Measurements from ENCODE around the gene SWAP70.
"Not testable (repeated sequence)": the region's sequence is repeated elsewhere in the genome, so short reads cannot be mapped to it uniquely, and the experiment has no call there.

Gene SWAP70

GRCh38 chr11:9663699-9664275 lies at the start of gene SWAP70:
SWAP70 (plus strand) TSS chr11:9664077; CDS start chr11:9664180, 103 bp downstream.
- DNase-seq (ENCODE audit: low read depth in 2 of 2) = peak; percentile 58 to 79

DNA sequence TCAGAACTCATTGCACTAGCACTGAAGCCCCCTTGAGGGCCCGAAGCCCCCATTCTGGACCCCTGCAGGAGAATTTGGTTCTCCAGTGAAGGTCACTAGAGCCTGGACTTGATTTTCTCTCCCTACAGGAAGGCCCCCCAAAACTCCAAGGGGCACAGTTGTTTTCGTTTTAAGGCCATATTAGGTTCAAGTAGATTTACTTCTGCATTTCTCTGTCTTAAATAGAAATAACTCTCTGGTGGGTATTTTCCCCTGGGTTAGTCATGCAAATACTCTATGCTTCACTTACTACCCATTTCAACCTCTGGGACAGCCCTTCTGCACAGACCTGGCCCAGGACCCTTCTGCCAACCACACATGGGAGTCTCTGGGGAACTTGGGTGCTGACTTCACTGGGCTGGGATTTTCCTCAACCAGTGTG lies 48.8 kb upstream of the SWAP70 start:
- DNase-seq (ENCODE audit: low read depth in 2 of 2) = no peak

DNA sequence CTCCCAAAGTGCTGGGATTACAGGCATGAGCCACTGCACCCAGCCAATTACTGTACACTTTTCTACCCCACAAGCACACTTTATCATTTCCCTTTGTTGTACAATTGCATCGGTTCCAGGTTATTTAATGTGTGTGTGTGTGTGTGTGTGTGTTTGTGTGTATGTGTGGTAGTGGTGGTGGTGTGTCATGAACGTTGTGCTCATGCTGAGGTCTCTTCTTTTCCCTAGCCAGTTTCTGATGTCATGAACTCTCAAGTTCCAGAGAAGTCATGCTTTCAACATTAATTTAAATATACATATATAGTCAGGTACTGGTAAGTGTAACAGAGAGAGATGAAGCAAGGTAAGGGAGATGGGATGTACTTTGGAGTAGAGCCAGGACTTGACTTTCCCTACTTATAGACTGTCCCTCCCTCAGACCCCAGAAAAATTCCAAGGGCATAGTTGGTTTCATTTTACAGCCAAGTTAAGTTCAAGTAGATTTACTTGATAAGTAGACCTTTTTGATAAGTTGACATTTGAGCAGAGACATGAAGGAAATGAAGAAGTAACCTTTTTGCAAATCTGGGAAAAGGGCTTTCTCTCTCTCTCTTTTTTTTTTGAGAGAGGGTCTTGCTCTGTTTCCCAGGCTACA lies 47.7 kb upstream of the SWAP70 start:
- no peak for DNase-seq (ENCODE audit: low read depth in 2 of 2)

GRCh38 chr11:9616858-9617257 lies 47.0 kb upstream of the SWAP70 start:
- DNase-seq (ENCODE audit: low read depth in 2 of 2) = no peak

GRCh38 chr11:9617940-9618339 lies 45.9 kb upstream of the SWAP70 start:
- DNase-seq (ENCODE audit: low read depth in 2 of 2) = no peak

DNA sequence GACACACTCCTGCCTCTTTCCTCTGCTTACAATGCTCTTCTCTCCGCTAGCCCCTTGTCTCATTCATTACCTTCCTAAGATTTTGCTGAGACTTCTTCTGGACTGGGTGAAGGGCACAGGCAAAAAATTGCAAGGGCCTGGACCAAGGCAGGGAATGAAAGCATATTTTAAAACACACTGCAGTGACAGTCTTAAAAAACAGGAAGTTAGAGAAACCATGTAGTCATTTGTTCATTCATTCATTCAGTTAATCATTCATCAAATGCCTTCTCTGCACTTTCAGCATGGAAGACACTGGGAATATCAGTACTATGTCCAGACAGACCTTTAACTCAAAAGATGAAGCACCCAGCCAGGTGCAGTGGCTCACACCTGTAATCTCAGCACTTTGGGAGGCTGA lies 44.9 kb upstream of the SWAP70 start:
- no peak for DNase-seq (ENCODE audit: low read depth in 2 of 2)

DNA sequence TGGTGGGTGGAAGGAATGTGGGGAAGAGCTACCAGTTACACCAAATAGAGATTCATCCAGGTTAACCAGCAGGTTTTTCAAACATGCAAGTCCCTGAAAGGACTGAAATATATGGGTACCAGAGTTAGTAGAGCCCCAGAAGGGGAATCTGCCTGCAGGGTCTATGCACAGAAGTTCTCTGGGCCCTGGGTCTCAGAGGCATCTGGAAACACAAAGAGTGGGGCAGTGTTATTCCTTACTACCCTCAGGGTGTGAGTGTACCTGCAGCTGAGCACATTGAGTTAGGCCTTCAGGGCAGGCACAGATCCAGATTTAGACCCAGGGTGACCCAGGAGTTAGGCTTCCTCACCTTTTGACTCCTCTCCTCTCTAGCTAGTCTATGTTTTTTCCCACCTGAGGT lies 43.9 kb upstream of the SWAP70 start:
- DNase-seq (ENCODE audit: low read depth in 2 of 2) = no peak

- DNase-seq (ENCODE audit: low read depth in 2 of 2) = not testable (repeated sequence)
These were observed 41.5 kb upstream of the SWAP70 start for GRCh38 chr11:9622353-9622752.

DNA sequence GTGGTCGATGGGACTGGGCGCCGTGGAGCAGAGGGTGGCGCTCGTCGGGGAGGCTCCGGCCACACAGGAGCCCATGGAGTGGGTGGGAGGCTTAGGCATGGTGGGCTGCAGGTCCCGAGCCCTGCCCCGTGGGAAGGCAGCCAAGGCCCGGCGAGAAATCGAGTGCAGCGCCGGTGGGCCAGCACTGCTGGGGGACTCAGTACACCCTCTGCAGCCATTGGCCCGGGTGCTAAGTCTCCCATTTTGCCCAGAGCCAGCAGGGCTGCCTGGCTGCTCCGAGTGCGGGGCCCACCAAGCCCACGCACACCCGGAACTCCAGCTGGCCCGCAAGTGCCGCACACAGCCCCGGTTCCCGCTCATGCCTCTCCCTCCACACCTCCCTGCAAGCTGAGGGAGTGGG lies 40.8 kb upstream of the SWAP70 start:
- DNase-seq (ENCODE audit: low read depth in 2 of 2) = not testable (repeated sequence)

GRCh38 chr11:9624448-9624847 lies 39.4 kb upstream of the SWAP70 start:
- no peak for DNase-seq (ENCODE audit: low read depth in 2 of 2)

DNA sequence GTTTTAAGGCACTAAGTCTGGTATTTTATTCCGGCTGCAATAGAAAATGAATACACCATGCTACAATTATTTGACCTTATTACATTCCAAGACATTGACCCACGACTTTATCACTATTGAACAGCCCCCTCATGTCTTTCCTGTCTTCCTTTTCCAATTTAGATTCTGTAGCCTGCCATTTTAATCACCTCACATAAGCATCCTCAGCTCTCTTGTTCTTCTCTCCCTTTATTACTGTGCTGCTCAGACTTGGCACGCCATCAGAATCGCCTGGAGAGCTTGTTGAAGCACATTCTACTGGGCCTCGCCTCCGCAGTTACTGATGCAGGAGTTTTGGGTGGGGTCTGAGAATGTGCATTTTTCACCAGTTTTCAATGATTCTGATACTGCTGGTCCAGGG lies 38.7 kb upstream of the SWAP70 start:
- DNase-seq (ENCODE audit: low read depth in 2 of 2) = no peak

- no peak for DNase-seq (ENCODE audit: low read depth in 2 of 2)
These were observed 38.1 kb upstream of the SWAP70 start for GRCh38 chr11:9625728-9626127.

DNA sequence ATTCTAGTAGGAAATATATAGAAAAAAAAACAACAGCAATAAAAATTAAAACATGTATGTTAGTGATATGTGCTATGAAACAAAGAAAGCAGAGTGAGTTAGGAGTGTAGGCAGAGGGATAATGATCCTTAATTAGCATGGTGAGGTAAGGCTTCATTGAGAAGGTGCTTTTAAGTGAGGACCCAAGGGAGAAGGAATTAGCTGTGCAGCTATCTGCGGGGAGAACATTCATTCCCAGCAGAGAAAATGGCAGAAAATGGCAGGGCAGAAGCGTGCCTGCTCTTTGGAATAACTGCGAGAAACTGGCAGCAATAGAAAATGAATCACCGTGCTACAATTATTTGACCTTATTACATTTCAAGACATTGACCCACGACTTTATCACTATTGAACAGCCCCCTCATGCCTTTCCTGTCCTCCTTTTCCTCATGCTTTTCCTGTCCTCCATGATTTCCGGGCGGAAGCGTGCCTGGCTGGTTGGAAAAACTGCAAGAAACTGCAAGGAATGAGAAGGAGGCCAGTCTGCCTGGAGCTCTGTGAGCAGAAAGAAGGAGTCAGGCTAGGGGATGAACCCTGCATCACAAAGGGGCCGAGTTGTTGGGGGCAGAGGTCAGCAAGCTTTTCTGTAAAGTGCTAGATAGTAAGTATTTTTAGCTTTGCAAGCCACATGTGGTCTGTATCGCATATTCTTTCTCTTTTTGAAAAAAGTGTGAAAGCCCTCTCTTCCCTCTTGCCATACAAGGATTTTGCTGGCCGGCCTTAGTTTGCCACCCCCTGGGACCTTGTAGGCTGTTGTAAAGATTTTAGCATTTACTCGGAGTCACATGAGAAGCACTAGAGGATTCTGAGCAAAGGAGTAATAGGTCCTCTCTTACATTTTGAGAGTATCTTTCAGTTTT lies 37.1 kb upstream of the SWAP70 start:
- no peak for DNase-seq (ENCODE audit: low read depth in 2 of 2)

DNA sequence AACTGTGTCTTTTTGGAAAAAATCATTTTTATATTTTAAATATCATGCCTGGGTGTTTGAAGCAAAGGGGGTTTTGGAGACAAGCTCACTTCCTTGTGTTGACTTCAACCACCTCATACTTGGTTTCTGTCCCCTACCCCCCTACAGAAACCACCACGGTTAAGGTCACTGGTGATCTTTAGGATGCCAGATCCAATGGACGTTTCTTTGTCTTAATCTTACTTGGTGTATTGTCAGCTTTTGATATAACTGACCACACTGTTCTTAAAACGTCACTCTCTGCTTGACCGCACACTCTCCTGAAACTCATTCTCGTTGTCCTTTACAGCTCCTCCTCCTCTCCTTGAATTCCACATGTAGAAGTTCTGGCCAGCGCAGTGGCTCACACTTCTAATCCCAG lies 34.8 kb upstream of the SWAP70 start:
- DNase-seq (ENCODE audit: low read depth in 2 of 2) = no peak

DNA sequence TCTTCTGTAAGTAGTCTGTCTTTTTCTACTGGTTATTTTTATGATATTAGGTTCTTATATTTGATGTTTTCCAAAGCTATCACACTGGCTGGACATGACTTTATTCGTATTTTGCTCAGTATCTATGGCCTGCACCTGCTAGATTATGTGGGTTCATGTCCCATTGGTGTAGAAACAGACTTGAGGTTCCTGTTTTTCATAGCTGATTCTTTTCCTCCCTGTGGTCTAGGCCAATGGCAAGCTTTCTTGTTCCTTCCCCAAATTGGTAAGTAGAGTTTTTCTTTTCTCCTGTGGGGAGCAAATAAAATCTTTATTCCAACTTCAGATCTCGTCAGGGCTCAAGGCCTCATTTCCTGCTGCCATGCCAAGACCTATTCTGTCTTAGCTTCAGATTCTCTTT lies 30.2 kb upstream of the SWAP70 start:
- no peak for DNase-seq (ENCODE audit: low read depth in 2 of 2)

- DNase-seq (ENCODE audit: low read depth in 2 of 2) = no peak
These were observed 27.2 kb upstream of the SWAP70 start for GRCh38 chr11:9636691-9637090.

GRCh38 chr11:9639099-9639498 lies 24.8 kb upstream of the SWAP70 start:
- DNase-seq (ENCODE audit: low read depth in 2 of 2) = no peak

DNA sequence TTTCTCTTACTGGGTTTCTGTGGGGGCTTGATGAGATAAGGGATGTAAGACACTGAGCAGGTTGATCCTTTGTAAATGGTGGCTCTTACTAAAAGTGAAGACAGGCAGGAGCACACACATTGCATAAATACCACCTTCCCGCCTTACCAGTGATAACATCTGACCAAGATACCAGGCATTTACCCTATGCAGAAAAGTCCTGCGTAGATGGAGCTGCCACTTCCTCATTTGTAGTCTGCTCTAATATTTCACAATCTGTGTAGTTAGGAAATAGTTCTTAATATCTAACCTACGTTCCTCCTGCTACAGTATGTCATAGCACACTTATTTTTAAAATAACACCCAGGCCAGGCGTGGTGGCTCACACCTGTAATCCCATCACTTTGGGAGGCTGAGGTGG lies 23.9 kb upstream of the SWAP70 start:
- DNase-seq (ENCODE audit: low read depth in 2 of 2) = no peak

GRCh38 chr11:9642894-9643293 lies 21.0 kb upstream of the SWAP70 start:
- no peak for DNase-seq (ENCODE audit: low read depth in 2 of 2)

DNA sequence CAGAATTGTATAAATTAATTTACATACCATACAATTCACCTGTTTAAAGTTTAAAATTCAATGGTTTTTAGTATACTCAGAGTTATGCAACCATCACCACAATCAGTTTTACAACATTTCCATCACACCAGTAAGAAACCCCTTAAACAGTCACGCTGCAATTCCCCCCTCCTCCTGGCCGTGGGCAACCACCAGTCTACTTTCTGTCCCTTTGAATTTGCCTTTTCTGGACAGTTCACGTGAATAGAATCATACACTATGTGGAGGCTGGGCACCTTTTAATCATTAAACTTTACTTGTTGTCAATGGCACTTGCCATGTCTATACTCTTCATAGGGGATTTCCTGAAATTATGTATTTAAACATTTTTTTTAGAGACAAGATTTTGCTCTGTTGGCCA lies 20.1 kb upstream of the SWAP70 start:
- no peak for DNase-seq (ENCODE audit: low read depth in 2 of 2)

DNA sequence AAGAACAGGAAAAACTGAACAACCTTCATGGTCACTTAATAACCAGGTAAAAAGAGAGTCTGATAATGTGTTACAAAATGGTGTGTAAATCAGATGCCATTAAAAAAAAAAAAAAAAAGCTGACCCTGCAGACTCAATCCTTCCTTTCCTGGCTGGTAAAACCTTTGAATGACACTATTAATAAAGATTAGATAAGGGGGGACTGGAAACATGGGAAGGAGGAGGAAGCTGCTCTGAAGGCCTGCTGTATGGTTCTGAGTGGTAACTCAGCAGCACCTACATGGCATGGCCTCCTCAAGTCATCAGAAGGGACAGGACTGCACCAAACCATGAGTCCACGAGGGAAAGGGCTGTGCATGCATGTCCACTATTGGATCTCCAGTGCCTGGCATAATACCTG lies 18.0 kb upstream of the SWAP70 start:
- DNase-seq (ENCODE audit: low read depth in 2 of 2) = no peak

DNA sequence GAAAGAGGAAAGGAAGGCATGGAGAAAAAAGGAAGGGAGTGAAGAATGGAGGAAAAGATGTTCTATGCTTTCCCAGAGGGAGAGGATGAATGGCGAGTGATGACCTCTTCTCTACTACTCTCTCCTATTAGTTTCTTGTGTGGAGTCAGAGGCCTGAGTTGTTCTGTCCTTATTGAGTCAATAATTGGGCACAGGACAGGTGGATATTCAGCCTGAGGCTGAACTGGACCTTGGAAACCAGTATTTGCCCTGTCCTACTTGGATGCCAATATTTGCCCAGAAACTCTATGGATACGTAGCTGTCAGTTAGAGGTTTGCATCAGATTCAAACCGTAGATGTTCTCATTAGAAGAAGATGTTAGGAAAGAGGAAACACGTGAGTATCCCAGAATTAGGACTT lies 17.6 kb upstream of the SWAP70 start:
- no peak for DNase-seq (ENCODE audit: low read depth in 2 of 2)

GRCh38 chr11:9651481-9651880 lies 12.4 kb upstream of the SWAP70 start:
- no peak for DNase-seq (ENCODE audit: low read depth in 2 of 2)
